HCT116 (cell line): ENCODE results near the gene HINT1. TPM values are rescaled to one million over a fixed set of nuclear protein-coding genes. Genes with fewer than 3 reads are reported as not detected.

Experiments used
- ATAC-seq: fragments of 200-7000 bp; cut with Tn5 transposase; 2 replicates; pipeline ENCODE4 v1.9.1; 2020; ENCODE audit warnings: mild to moderate bottlenecking, moderate library complexity
- BruUV-seq: library from RNA; stranded (reverse); fragments of 400-500 nt; replicated peaks from 2 replicates; lab custom pipeline; 2021; lab: Mats Ljungman, UMichigan
- CTCF ChIA-PET: fragments of 300-600 bp; sonication (Branson Sonifier 250); formaldehyde crosslinking; loops from one replicate; lab custom pipeline; 2021; ENCODE audit warnings: antibody characterized with exemption; lab: Charles Lee
- POLR2A ChIA-PET: fragments of 300-600, 350-600 bp; sonication (Branson Sonifier 250); formaldehyde crosslinking; loops from one replicate; lab custom pipeline; 2021; ENCODE audit warnings: antibody characterized with exemption; lab: Charles Lee
- RAD21 ChIA-PET, 2 experiments: fragments of 300-600 bp; sonication (Branson Sonifier 250); formaldehyde crosslinking; loops; one replicate each; lab custom pipeline; 2023; ENCODE audit warnings: low total read pairs in 2 of 2; ENCODE audit not compliant: uncharacterized antibody in 2 of 2, unreplicated experiment in 2 of 2, low non-redundant PET in 1 of 2; lab: Charles Lee
- DNase-seq: peaks from one replicate; pipeline ENCODE4 v3.0.0-alpha.2; 2010; ENCODE audit warnings: low read depth, low spot score
- H2AFZ ChIP-seq: fragments of 200-600 bp; shearing (Covaris generic), sonication (generic); 2 replicates; pipeline ENCODE4 v1.6.1; 2017; ENCODE audit warnings: low read depth, mixed run types, mixed read lengths, antibody characterized with exemption, low read length; ENCODE audit not compliant: poor library complexity, severe bottlenecking
- H3K27ac ChIP-seq: 2 replicates; pipeline ENCODE4 v1.5.1; 2012; ENCODE audit warnings: low read depth, low read length
- H3K27me3 ChIP-seq: fragments of 200-600 bp; sonication (generic); 2 replicates; pipeline ENCODE4 v1.6.1; 2016; ENCODE audit warnings: mixed run types, low read length, mixed read lengths; ENCODE audit not compliant: insufficient read depth
- H3K36me3 ChIP-seq, 2 experiments: fragments of 200-500 bp in 1 of 2; fragments of 200-600 bp in 1 of 2; sonication (Bioruptor generic) in 1 of 2; sonication (generic) in 1 of 2; 2 replicates each; pipeline versions ENCODE4 v1.5.1 to v1.6.1; 2014 to 2016; ENCODE audit warnings: low read length in 2 of 2, inconsistent platforms in 1 of 2, mixed read lengths in 1 of 2, mixed run types in 1 of 2; ENCODE audit not compliant: insufficient read depth in 2 of 2, control insufficient read depth in 1 of 2
- H3K4me1 ChIP-seq, 2 experiments: fragments of 200-600 bp in 1 of 2; sonication (generic) in 1 of 2; 2 replicates each; pipeline versions ENCODE4 v1.5.1 to v1.6.1; 2012 to 2017; ENCODE audit warnings: low read length in 2 of 2, inconsistent platforms in 1 of 2, mild to moderate bottlenecking in 1 of 2, mixed read lengths in 1 of 2, mixed run types in 1 of 2, moderate library complexity in 1 of 2; ENCODE audit not compliant: insufficient read depth in 2 of 2, control insufficient read depth in 1 of 2
- H3K4me2 ChIP-seq: fragments of 200-600 bp; sonication (generic); 2 replicates; pipeline ENCODE4 v1.6.1; 2017; ENCODE audit warnings: mixed run types, low read length, mixed read lengths
- H3K4me3 ChIP-seq, 2 experiments: fragments of 200-600 bp in 1 of 2; sonication (generic) in 1 of 2; replicated peaks in 1 of 2; 2 replicates each; pipeline ENCODE4 v1.5.1; 2011 to 2016; ENCODE audit warnings: low read length in 2 of 2, control low read depth in 1 of 2, low read depth in 1 of 2, mild to moderate bottlenecking in 1 of 2, mixed read lengths in 1 of 2, mixed run types in 1 of 2
- H3K79me2 ChIP-seq: fragments of 200-600 bp; sonication (generic); 2 replicates; pipeline ENCODE4 v1.6.1; 2017; ENCODE audit warnings: mild to moderate bottlenecking, mixed run types, low read length, moderate library complexity, mixed read lengths; ENCODE audit not compliant: insufficient read depth
- H3K9ac ChIP-seq: fragments of 200-600 bp; sonication (generic); 2 replicates; pipeline ENCODE4 v1.6.1; 2016; ENCODE audit warnings: low read length, mixed read lengths
- H3K9me2 ChIP-seq: fragments of 200-600 bp; sonication (generic), shearing (Covaris generic); 2 replicates; pipeline ENCODE4 v1.6.1; 2017; ENCODE audit warnings: mixed run types, mild to moderate bottlenecking, moderate library complexity; ENCODE audit not compliant: insufficient read depth
- H3K9me3 ChIP-seq, 2 experiments: fragments of 200-500 bp in 1 of 2; fragments of 200-600 bp in 1 of 2; sonication (Bioruptor generic) in 1 of 2; sonication (generic) in 1 of 2; 2 replicates each; pipeline ENCODE4 v1.6.1; 2014 to 2017; ENCODE audit warnings: low read length in 2 of 2, mixed read lengths in 2 of 2, inconsistent platforms in 1 of 2, low read depth in 1 of 2, mild to moderate bottlenecking in 1 of 2, mixed run types in 1 of 2, moderate library complexity in 1 of 2; ENCODE audit not compliant: control insufficient read depth in 1 of 2, insufficient read depth in 1 of 2
- H4K20me1 ChIP-seq: fragments of 200-600 bp; sonication (generic), shearing (Covaris generic); 2 replicates; pipeline ENCODE4 v1.6.1; 2017; ENCODE audit warnings: mixed run types, mild to moderate bottlenecking, moderate library complexity; ENCODE audit not compliant: insufficient read depth
- ATF3 ChIP-seq: IDR thresholded peaks from 2 replicates; pipeline ENCODE4 v1.6.1; 2012
- CBX3 ChIP-seq: IDR thresholded peaks from 2 replicates; pipeline ENCODE4 v1.6.1; 2012; ENCODE audit warnings: low read depth
- CTCF ChIP-seq, 3 experiments: fragments of 200-600 bp in 1 of 3; sonication (generic) in 1 of 3; IDR thresholded peaks in 2 of 3; conservative IDR thresholded peaks in 1 of 3; 2 replicates each; pipeline ENCODE4 v1.5.1; 2012 to 2017; ENCODE audit warnings: low read depth in 2 of 3, low read length in 2 of 3, antibody characterized with exemption in 1 of 3, borderline replicate concordance in 1 of 3, control low read depth in 1 of 3, mild to moderate bottlenecking in 1 of 3, mixed read lengths in 1 of 3, mixed run types in 1 of 3, moderate library complexity in 1 of 3; ENCODE audit not compliant: insufficient read depth in 1 of 3
- ELF1 ChIP-seq: IDR thresholded peaks from 2 replicates; pipeline ENCODE4 v1.6.1; 2012; ENCODE audit warnings: low read depth, borderline replicate concordance
- EZH2phosphoT487 ChIP-seq: fragments of 200-600 bp; IDR thresholded peaks from 2 replicates; pipeline ENCODE4 v1.6.1; 2018; ENCODE audit warnings: antibody characterized with exemption, borderline replicate concordance
- FOSL1 ChIP-seq: IDR thresholded peaks from 2 replicates; pipeline ENCODE4 v1.6.1; 2012; ENCODE audit warnings: low read depth
- JUND ChIP-seq: IDR thresholded peaks from 2 replicates; pipeline ENCODE4 v1.6.1; 2012
- MAX ChIP-seq: IDR thresholded peaks from 2 replicates; pipeline ENCODE4 v1.6.1; 2012
- POLR2A ChIP-seq: IDR thresholded peaks from 2 replicates; pipeline ENCODE4 v1.7.0; 2011; ENCODE audit warnings: borderline replicate concordance; ENCODE audit not compliant: insufficient read depth, insufficient read length; ENCODE audit errors: extremely low read depth
- POLR2AphosphoS5 ChIP-seq: IDR thresholded peaks from 2 replicates; pipeline ENCODE4 v1.6.1; 2011; ENCODE audit warnings: mild to moderate bottlenecking, low read depth, low read length, moderate library complexity
- RAD21 ChIP-seq: IDR thresholded peaks from 2 replicates; pipeline ENCODE4 v1.6.1; 2012; ENCODE audit warnings: low read depth, mild to moderate bottlenecking
- REST ChIP-seq: IDR thresholded peaks from 2 replicates; pipeline ENCODE4 v1.6.1; 2012; ENCODE audit warnings: low read depth
- SIN3A ChIP-seq: IDR thresholded peaks from 2 replicates; pipeline ENCODE4 v1.6.1; 2012; ENCODE audit warnings: low read depth
- SP1 ChIP-seq: IDR thresholded peaks from 2 replicates; pipeline ENCODE4 v1.6.1; 2012; ENCODE audit warnings: low read depth
- SRF ChIP-seq: IDR thresholded peaks from 2 replicates; pipeline ENCODE4 v1.6.1; 2012; ENCODE audit warnings: low read depth
- TCF7L2 ChIP-seq: IDR thresholded peaks from 2 replicates; pipeline ENCODE4 v1.7.0; 2011; ENCODE audit warnings: borderline replicate concordance, inconsistent platforms; ENCODE audit not compliant: insufficient read depth, insufficient read length; ENCODE audit errors: extremely low read depth
- ZFX ChIP-seq: fragments of 450-650 bp; IDR thresholded peaks from 2 replicates; pipeline ENCODE4 v1.6.1; 2017
- intact Hi-C: fragments of 100-400 bp; cut with micrococcal nuclease; formaldehyde crosslinking; loops from 2 replicates; pipeline ENCODE4 v1.10.0; 2022
- total RNA-seq: library from RNA; stranded (reverse); gene quantifications from one replicate; pipeline ENCODE4 v1.2.1, GENCODE V29; 2021; ENCODE audit not compliant: unreplicated experiment

HINT1 gene
- total RNA-seq, 1 experiment from 2014 or later: 222 TPM

- no peak overlapping the region for H3K27ac ChIP-seq
- intact Hi-C loops: no loop called here
- H3K27me3 ChIP-seq: no peaks in the 10 kb centered on the region
- H3K4me2 ChIP-seq: no peak overlapping the region
- DNase-seq (no peak), ATAC-seq (no peak)
- H4K20me1 ChIP-seq: no peaks in the 10 kb centered on the region; the same call in 1 of the 2 replicates
- H3K9ac ChIP-seq: no peak overlapping the region
- H3K9me3 ChIP-seq: no peaks in the 10 kb centered on the region
- ChIA-PET RAD21 (no interaction called here), CTCF (no interaction called here), POLR2A (no interaction called here)
- TF ChIP-seq ATF3 (no peak), FOSL1 (no peak), TCF7L2 (no peak), ELF1 (no peak), MAX (no peak), ZFX (no peak), SP1 (no peak), SRF (no peak), RAD21 (no peak), EZH2phosphoT487 (no peak), SIN3A (no peak), CTCF (IDR thresholded peaks at IDR 0.05 in 2 of 3, conservative IDR thresholded peaks at IDR 0.05 in 1 of 3; ENCODE audit: borderline replicate concordance in 1 of 3, insufficient read depth in 1 of 3, low read depth in 2 of 3, low read length in 2 of 3) (no peak), POLR2A (no peak), JUND (no peak), CBX3 (no peak), POLR2AphosphoS5 (no peak), REST (no peak)
- H3K36me3 ChIP-seq: no peaks in the 10 kb centered on the region
- no TSS peak for BruUV-seq
- peaks cover 4 to 26% of the 10 kb centered on the region in 2 experiments; a peak in 3 of 4 replicates for H3K4me1 ChIP-seq
- no peak overlapping the region for H2AFZ ChIP-seq
- H3K4me3 ChIP-seq: no peak overlapping the region
- H3K79me2 ChIP-seq: peaks cover 40% of the 10 kb centered on the region
- no peaks in the 10 kb centered on the region for H3K9me2 ChIP-seq
Measured at GRCh38 chr5:131167615-131168014, 2.6 kb upstream of the HINT1 start.
